ENCODE data around the gene ADGRD1. TPM values are rescaled to one million over a fixed set of nuclear protein-coding genes. Genes with fewer than 3 reads are reported as not detected.
"Not testable (repeated sequence)": the region's sequence is repeated elsewhere in the genome, so short reads cannot be mapped to it uniquely, and the experiment has no call there.

Gene ADGRD1
- total RNA-seq, 1 donor from 2014 or later, result 1.9 TPM

DNA sequence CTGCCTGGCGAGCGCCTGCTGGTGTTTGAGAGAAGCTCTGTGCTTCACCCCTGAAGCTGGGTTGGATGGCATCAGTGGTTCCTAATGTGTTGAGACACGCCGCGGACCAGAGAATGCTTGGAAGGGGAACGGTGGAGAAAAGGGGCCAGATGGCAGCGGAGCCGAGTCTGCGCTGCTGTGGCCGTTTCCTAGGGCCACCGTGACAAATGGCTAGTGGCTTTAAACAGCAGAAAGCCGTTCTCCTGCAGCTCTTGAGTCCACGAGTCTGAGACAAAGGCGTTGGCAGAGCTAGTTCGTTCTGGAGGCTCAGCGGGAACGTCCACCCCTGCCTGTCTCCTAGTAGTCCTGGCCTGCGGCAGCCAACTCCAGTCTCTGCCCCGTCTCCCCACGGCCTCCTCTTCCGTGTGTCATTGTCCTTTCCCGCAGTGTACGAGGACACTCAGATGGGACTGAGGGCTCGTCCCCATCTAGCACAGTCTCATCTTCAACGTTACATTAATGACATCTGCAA is 103.6 kb downstream of the ADGRD1 start:
- DNase-seq, result no peak

DNA sequence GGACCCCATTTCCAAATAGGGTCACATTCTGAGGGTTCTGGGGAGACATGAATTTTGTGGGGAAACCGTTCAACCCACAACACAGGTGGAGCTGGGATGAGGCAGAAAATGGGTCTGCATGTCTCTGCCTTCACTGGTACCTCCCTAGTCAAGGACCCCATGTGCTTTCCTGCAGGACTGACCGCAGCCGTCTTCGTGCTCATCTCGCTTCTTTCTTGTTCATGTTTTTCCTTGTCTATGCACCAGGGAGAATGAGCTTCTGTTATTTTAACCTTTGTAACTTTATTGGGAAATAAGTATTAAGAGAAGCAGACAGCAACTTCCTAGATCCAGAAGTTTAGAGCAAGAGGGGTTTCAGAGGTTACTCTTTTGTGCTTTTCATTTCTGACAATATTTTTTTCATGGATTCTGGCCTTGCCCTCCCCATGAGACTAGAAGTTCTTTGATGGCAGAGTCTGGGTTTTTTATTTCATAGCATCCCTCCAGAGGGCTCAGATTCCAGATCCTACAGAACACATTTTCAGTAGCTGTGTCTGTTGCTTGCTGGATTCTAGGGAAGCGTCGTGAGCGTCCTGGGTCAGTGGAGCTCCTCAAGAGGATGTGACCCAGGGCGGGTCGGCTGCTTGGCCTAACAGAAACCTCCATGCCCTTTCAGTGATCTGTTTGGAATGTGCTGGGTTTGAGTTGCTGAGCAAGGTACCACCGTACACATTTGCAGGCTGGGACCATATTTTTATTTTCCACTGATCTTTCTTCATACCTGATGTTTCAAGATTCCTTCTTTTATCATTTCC is 104.2 kb downstream of the ADGRD1 start:
- DNase-seq, result no peak

DNA sequence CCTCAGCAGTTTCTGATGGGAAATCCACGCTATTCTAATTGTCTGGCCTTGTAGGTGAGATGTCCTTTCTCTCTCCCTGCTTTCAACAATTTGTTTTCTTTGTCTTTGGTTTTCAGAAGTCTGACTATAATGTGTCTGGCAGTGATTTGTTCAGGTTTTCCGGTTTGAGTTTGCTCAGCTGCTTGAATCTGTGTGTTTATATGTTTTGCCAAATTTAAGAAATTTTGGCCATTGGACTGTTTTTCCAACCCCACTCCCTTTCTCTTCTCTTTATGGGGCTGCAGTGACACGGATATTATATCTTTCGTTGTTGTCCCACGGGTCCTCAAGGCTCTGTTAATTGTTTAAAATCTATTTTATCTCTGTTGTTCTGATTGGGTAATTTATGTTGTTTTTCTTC is 105.0 kb downstream of the ADGRD1 start:
- no peak for DNase-seq

- no peak for DNase-seq
These were observed 106.5 kb downstream of the ADGRD1 start for GRCh38 chr12:131060011-131060703.

DNA sequence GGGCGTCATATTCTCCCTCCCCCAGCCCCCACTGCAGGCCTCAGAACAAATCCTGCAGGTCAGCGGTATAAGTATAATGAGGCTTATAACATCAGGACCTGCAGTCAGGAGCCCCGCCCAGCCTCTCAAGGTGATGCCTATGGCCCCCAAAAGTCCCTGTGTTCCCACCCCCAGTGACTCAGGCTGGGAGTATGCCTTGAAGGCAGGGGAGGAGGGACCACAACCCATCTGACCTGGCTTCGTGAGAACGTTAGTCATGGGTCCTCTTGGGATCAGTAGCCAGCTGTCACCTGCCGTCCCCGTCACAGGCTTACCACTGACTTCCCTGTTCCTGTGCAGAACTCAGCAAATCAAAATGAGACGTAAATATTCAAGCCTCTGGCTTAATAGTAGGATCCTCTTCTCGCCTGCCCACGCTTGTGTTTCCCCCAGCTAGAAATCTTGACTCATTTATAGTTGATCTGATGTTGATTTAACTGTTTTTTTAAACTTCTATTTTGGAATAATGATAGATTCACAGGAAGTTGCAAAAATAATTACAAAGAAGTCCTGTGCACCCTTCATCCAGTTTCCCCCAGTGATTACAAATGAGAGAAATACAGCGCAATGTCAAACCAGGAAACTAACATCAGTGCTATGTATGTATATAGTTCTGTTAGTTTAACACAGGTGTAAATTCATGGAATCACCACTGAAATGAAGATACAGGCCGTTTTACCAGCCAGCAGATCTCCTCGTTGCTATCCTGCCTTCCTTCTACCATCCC is 107.5 kb downstream of the ADGRD1 start:
- no peak for DNase-seq

DNA sequence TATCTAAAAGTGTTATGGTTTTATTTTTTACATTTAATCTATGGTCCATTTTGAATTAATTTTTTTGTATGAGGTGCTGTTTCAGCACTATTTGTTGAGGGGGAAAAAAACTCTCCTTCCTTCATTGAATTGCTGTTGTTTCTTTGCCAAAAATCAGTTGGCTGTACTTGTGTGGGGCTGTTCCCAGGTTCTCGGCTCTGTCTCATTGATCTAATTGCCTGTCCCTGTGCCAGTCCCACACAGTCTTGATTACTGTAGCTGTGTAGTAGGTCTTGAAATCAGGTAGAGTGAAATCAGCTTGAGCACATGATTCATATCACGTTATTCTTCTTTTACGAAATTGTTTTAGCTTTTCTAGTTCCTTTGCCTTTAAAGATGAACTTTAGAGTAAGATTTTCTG is 109.7 kb downstream of the ADGRD1 start:
- DNase-seq, result no peak

- no peak for DNase-seq
These were observed 110.3 kb downstream of the ADGRD1 start for GRCh38 chr12:131063960-131064359.

- no peak for DNase-seq
These were observed 111.6 kb downstream of the ADGRD1 start for GRCh38 chr12:131065279-131065678.

DNA sequence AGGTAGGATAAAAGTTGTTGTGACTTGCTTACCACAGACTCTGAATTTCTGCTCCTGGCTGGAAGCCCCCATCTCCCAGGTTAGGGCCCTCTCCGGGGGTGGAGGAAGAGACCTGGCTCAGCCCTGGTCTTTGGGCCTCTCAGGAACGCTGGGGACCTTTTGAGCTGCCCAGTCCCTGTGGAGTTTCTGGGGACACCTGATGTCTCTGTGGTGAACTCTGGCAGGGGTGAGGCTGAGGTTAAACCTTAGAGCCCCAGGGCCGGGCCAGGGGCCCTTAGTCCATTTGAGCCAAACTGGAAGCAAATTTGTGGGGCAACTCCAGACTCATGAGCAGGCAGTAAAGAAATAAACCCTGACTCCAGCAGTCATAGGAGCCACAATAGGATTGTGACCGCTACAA is 112.1 kb downstream of the ADGRD1 start:
- DNase-seq, result no peak

- DNase-seq, result no peak
These were observed 112.6 kb downstream of the ADGRD1 start for GRCh38 chr12:131066207-131066885.

DNA sequence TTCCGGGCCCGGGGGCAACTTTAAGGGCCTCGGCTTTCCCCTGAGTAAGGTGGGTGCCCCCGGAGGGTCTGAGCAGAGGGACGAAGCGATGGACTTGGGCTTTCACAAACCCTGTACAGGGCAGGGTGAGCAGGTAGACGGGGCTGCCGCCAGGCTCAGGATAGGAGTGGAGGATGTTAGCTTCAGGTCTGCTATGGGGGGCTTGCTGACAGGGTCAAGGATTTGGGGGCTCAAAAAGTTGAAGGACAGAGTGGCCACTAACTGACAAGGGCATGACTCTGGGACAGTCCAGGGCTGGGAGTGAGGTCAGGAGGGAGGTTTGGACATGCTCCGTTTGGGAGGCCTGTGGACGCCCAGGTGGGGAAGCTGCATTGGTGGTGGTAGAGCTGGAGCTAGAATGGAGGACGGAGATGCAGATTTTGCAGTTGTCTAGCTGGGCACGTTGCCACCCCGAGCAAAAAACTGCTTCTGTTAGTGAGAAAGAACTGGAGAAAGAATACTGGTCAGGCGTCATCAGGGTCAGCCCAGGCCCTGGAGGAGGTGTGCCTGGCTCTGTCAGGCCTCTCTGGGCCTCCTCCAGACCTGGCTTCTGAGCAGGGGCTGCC is 113.3 kb downstream of the ADGRD1 start:
- DNase-seq, result no peak

DNA sequence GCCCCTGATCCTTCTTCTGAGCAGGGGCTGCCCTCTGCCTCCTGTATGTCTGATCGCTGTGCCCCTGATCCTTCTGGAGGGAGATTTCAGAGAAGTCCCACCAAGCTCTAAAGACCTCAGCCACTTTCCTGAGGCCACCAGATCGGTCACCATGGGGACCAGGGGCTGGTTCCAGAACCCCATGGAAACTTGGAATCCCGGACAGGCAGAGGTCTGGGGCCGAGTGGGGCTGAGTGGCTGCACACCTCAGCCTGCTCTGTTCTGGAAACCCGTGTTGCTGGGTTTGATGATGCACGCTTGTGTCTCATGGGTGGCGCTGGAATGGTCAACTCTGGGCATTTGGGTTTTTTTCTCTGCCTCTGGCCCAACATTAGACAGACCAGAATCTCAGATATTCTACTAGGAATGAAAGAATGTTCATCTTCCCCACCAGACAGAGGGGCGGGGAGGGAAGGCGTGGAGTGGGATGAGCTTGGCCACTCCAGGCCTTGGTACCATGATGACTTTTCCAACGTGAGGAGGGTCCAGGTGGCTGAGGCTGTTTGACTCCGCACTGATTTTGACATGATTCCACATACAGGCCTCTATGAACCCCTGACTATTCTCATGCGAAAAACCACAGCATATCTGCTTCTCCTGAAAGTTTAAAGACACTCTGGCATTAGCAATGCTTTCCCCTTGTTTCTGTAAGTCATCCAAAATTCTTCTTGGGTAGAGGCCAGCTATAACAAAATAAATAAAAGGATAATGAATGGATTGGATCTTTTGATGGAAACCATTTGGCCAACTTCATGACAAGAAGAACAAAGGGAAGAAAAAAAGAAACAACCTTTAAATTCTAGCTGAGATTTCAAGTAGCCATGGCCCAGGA is 114.5 kb downstream of the ADGRD1 start:
- no peak for DNase-seq

DNA sequence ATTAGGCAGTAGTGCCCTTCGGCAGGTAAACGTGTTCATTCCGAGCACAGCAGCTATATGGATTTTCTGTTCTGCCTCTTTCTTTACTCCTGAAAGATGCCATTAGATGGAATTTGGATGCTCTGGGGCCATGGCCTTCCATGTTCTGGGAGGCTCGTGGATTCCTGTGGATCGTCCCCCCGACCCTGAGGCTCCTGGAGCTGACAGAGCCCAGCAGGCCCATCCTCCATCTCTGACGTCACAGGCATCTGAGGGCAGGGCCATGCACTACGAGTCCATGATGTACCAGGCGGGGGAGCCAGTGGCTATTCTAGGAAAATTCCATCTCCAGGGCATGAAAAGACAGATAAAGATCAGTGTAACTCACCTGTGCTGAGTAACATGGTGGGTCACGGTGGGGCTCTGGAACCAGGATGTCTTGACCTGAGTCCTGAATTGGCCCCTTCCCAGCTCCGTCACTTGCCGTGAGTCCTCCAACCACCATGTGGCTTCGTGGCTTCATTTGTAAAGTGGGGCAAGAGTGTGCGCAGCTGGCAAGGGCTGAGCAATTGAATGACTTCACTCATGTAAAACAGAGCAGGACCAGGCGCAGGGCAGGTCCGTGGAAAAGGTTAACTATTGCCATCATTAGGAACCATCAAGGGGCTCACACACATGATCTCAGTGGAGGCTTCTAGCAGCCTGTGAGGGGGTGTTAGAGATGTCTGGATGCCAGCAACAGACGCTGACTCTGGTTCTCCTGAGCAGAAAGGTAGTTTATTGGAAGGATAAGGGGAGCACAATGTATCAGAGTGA is 115.4 kb downstream of the ADGRD1 start:
- not testable (repeated sequence) for DNase-seq

GRCh38 chr12:131070136-131070535 is 116.4 kb downstream of the ADGRD1 start:
- not testable (repeated sequence) for DNase-seq

GRCh38 chr12:131070668-131071067 is 117.0 kb downstream of the ADGRD1 start:
- not testable (repeated sequence) for DNase-seq

- not testable (repeated sequence) for DNase-seq
These were observed 117.6 kb downstream of the ADGRD1 start for GRCh38 chr12:131071234-131071820.

DNA sequence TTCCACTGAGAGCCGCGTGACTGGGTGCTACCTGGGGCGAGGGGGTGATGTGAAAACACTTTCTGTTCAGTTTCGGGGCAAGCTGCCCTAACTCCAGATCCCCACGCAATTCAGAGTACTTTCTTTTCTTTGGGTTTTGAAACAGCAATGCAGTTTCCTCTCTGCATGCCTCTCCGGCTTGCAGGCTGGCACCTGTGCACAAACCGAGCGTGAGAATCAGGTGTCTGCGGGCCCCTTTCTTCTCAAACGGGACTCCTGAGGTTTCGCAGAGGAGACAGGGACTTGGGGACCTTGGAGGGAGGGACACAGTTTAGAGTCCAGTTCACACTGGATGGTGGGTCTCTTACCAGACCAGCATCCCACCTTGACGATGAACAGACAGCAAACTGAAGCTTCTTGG is 118.2 kb downstream of the ADGRD1 start:
- DNase-seq, result not testable (repeated sequence)

GRCh38 chr12:131072451-131073230 is 118.9 kb downstream of the ADGRD1 start:
- DNase-seq, result no peak
